HL-60 (cell line): ENCODE data around the gene CAMK2N1.

Experiments
- DNase-seq, 2 experiments: peaks; one replicate each; pipeline ENCODE4 v3.0.0-alpha.2; 2010 to 2020; ENCODE audit warnings: low read depth in 1 of 2, low spot score in 1 of 2
- H3K27ac ChIP-seq: fragments of 250-450 bp; sonication (Bioruptor Pico); replicated peaks from 2 replicates; pipeline ENCODE4 v1.5.1; 2020; ENCODE audit warnings: mild to moderate bottlenecking, moderate library complexity
- H3K27me3 ChIP-seq: fragments of 250-450 bp; sonication (Bioruptor Pico); 2 replicates; pipeline ENCODE4 v1.5.1; 2021; ENCODE audit warnings: mild to moderate bottlenecking, moderate library complexity; ENCODE audit not compliant: insufficient read depth, poor library complexity, severe bottlenecking
- H3K4me3 ChIP-seq: replicated peaks from 2 replicates; pipeline ENCODE4 v1.5.1; 2011; ENCODE audit warnings: mild to moderate bottlenecking, control low read depth, low read length; ENCODE audit not compliant: insufficient read depth
- GABPA ChIP-seq: IDR thresholded peaks from 2 replicates; pipeline ENCODE4 v1.6.1; 2012; ENCODE audit warnings: low read depth
- POLR2AphosphoS5 ChIP-seq: IDR thresholded peaks from 2 replicates; pipeline ENCODE4 v1.6.1; 2012; ENCODE audit warnings: low read depth
- SPI1 ChIP-seq: IDR thresholded peaks from 2 replicates; pipeline ENCODE4 v1.6.1; 2012; ENCODE audit warnings: low read depth, mild to moderate bottlenecking, borderline replicate concordance
- TF ChIP-seq, protein P1 (sequence below): IDR thresholded peaks from one replicate; pipeline ENCODE4 v1.5.1; 2011; ENCODE audit warnings: low read length, control low read depth, inconsistent platforms; ENCODE audit not compliant: insufficient read depth
- TF ChIP-seq, protein P2 (sequence below): IDR thresholded peaks from 2 replicates; pipeline ENCODE4 v1.6.1; 2012; ENCODE audit warnings: low read depth; ENCODE audit not compliant: insufficient replicate concordance

CAMK2N1 gene

DNA sequence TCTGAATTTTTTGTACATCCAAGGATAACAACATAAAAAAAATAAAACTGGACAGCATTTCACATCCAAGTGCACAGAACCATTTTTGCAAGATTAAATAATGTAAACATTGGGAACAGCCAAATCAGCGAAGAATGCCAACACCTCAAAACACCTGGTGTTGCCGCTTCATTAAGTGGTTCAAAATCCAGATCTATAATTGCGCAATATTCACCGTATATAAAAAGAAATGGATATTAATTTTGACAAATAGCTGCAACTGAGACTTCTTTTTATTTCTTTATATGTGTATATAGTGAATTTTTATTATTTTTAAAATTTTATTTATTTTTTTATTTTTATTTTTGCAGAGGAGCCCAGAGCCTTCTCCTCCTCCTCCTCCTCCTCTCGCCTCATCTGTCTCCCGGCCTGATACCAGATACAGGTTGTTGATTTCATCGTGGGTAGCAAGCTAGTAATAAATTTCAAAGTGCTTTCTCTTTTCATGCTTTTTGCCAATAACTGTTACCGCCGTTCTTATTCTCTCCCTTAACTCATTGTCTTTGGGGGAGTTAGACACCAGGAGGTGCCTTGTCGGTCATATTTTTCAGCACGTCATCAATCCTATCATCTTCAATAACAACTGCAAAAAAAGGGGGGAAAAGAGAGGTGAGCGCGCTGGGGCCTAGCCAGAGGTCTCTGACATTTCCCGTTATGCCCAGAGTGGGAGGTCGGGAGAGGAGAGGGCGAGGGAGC, 2.7 kb downstream of the CAMK2N1 start:
- TF ChIP-seq, protein P1, sequence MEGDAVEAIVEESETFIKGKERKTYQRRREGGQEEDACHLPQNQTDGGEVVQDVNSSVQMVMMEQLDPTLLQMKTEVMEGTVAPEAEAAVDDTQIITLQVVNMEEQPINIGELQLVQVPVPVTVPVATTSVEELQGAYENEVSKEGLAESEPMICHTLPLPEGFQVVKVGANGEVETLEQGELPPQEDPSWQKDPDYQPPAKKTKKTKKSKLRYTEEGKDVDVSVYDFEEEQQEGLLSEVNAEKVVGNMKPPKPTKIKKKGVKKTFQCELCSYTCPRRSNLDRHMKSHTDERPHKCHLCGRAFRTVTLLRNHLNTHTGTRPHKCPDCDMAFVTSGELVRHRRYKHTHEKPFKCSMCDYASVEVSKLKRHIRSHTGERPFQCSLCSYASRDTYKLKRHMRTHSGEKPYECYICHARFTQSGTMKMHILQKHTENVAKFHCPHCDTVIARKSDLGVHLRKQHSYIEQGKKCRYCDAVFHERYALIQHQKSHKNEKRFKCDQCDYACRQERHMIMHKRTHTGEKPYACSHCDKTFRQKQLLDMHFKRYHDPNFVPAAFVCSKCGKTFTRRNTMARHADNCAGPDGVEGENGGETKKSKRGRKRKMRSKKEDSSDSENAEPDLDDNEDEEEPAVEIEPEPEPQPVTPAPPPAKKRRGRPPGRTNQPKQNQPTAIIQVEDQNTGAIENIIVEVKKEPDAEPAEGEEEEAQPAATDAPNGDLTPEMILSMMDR: no peak
- TF ChIP-seq, protein P2, sequence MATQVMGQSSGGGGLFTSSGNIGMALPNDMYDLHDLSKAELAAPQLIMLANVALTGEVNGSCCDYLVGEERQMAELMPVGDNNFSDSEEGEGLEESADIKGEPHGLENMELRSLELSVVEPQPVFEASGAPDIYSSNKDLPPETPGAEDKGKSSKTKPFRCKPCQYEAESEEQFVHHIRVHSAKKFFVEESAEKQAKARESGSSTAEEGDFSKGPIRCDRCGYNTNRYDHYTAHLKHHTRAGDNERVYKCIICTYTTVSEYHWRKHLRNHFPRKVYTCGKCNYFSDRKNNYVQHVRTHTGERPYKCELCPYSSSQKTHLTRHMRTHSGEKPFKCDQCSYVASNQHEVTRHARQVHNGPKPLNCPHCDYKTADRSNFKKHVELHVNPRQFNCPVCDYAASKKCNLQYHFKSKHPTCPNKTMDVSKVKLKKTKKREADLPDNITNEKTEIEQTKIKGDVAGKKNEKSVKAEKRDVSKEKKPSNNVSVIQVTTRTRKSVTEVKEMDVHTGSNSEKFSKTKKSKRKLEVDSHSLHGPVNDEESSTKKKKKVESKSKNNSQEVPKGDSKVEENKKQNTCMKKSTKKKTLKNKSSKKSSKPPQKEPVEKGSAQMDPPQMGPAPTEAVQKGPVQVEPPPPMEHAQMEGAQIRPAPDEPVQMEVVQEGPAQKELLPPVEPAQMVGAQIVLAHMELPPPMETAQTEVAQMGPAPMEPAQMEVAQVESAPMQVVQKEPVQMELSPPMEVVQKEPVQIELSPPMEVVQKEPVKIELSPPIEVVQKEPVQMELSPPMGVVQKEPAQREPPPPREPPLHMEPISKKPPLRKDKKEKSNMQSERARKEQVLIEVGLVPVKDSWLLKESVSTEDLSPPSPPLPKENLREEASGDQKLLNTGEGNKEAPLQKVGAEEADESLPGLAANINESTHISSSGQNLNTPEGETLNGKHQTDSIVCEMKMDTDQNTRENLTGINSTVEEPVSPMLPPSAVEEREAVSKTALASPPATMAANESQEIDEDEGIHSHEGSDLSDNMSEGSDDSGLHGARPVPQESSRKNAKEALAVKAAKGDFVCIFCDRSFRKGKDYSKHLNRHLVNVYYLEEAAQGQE: no peak
- no peak for TF ChIP-seq POLR2AphosphoS5
- no peak for TF ChIP-seq SPI1
- no peak for TF ChIP-seq GABPA
- no peak overlapping the region for H3K27ac ChIP-seq
- no peak overlapping the region for H3K4me3 ChIP-seq
- DNase-seq: no peak
- peaks cover 63% of the 10 kb centered on the region for H3K27me3 ChIP-seq

DNA sequence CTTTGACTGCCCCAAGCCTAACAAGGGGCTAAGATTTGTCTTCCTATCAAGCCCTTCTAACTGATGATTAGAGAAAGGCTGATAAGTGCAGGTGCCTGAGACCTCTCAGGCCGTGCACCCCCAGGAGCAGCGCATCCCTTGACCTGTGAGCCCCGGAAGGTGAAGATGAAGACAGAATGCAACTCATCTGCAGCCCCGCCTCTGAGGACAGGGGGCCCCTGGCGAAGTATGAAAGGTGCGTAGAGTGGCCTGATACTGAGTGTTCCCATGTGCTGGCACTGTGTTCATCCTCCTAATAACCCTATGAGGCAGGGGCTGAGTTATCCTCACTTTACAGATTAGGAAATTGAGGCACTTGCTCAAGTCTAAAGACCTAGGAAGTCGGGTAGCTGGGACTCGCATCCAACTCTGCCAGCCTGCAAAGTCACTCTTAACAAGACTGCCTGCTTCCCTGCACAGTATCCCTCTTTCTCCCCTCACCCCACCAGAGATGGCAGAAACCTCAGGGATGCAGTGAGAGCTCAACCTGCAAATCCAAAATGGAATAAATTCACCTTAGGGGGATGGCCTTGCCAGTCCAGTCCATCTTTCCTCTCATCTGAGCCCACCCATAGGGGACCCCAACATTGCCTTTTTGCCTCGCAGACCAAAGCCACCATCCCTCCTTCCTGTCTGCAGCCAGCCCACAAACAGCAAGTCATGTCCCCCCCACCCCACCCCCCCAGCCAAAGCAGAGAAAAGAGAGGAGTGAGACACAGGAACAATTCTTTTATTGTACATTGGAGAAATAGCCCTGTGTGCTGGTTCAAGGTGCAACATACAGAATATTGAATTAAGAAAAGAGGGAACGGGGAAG, 4.1 kb downstream of the CAMK2N1 start:
- TF ChIP-seq POLR2AphosphoS5: no peak
- TF ChIP-seq, protein P2: no peak
- no peak for TF ChIP-seq GABPA
- TF ChIP-seq, protein P1: no peak
- TF ChIP-seq SPI1: no peak
- Histone ChIP-seq H3K27ac (no peak overlapping the region), H3K4me3 (no peak overlapping the region), H3K27me3 (peaks cover 51% of the 10 kb centered on the region)
- no peak for DNase-seq

GRCh38 chr1:20480951-20481617, 4.9 kb downstream of the CAMK2N1 start:
- DNase-seq: no peak
- H3K4me3 ChIP-seq: no peak overlapping the region
- TF ChIP-seq, protein P1: no peak
- TF ChIP-seq SPI1 (no peak), POLR2AphosphoS5 (no peak), GABPA (no peak)
- TF ChIP-seq, protein P2: no peak
- peaks cover 52% of the 10 kb centered on the region for H3K27me3 ChIP-seq
- H3K27ac ChIP-seq: no peak overlapping the region
